ENCODE data around the gene RAMP1. TPM values are rescaled to one million over a fixed set of nuclear protein-coding genes. Genes with fewer than 3 reads are reported as not detected.

The RAMP1 gene
- total and polyA plus RNA-seq, 9 of the 15 experiments (the other 6 are each of a cell fraction or from before 2014, with no cell fraction given), result 0.72 to 0.77 TPM; not detected in 7

DNA sequence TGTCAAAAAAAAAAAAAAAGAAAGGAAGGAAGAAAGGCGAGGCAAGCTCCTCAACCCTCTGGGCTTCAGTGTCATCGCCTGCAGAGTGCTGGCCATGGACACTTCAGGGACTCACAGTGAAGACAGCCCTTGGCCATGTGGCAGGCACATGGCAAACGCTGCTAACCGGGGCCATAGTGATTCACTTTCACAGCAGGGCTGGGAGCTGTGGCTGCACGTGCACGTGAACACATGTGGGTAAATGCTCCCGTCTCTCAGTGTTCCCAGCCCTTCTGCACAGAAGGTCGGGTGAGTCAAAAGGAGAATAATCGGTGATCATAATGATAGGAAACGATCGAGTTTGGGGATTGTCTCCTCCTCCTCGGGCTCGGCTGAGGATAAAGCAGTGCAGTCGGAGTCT, 61.2 kb downstream of the RAMP1 start (continued):
- TF ChIP-seq, protein P1, sequence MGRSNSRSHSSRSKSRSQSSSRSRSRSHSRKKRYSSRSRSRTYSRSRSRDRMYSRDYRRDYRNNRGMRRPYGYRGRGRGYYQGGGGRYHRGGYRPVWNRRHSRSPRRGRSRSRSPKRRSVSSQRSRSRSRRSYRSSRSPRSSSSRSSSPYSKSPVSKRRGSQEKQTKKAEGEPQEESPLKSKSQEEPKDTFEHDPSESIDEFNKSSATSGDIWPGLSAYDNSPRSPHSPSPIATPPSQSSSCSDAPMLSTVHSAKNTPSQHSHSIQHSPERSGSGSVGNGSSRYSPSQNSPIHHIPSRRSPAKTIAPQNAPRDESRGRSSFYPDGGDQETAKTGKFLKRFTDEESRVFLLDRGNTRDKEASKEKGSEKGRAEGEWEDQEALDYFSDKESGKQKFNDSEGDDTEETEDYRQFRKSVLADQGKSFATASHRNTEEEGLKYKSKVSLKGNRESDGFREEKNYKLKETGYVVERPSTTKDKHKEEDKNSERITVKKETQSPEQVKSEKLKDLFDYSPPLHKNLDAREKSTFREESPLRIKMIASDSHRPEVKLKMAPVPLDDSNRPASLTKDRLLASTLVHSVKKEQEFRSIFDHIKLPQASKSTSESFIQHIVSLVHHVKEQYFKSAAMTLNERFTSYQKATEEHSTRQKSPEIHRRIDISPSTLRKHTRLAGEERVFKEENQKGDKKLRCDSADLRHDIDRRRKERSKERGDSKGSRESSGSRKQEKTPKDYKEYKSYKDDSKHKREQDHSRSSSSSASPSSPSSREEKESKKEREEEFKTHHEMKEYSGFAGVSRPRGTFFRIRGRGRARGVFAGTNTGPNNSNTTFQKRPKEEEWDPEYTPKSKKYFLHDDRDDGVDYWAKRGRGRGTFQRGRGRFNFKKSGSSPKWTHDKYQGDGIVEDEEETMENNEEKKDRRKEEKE (IDR thresholded peaks at IDR 0.05; ENCODE audit: borderline replicate concordance in 1 of 2, control insufficient read depth in 1 of 2, low read depth in 2 of 2, low read length in 1 of 2), result no peak
- TF ChIP-seq L3MBTL2 (IDR thresholded peaks at IDR 0.05) (peak; percentile 68), BHLHE40 (IDR thresholded peaks at IDR 0.05; ENCODE audit: low read length) (peak; percentile 47), KLF13 (tag; IDR thresholded peaks at IDR 0.05; ENCODE audit: borderline replicate concordance, low read depth) (no peak), BRD4 (IDR thresholded peaks at IDR 0.05) (no peak), TGIF2 (CRISPR knock-in tag; IDR thresholded peaks at IDR 0.05) (no peak), CREBBP (IDR thresholded peaks at IDR 0.05; ENCODE audit: low read depth, low read length) (no peak), SMARCE1 (IDR thresholded peaks at IDR 0.05) (no peak), MCM7 (IDR thresholded peaks at IDR 0.05) (no peak), BCL6 (CRISPR knock-in tag; IDR thresholded peaks at IDR 0.05) (no peak), MYC (IDR thresholded peaks at IDR 0.05; ENCODE audit: low read depth, low read length) (peak; percentile 50; the same call in 1 of the 2 replicates), MYC (CRISPR knock-in tag; IDR thresholded peaks at IDR 0.05; ENCODE audit: borderline replicate concordance, low read depth) (no peak)
- TF ChIP-seq, protein P2, sequence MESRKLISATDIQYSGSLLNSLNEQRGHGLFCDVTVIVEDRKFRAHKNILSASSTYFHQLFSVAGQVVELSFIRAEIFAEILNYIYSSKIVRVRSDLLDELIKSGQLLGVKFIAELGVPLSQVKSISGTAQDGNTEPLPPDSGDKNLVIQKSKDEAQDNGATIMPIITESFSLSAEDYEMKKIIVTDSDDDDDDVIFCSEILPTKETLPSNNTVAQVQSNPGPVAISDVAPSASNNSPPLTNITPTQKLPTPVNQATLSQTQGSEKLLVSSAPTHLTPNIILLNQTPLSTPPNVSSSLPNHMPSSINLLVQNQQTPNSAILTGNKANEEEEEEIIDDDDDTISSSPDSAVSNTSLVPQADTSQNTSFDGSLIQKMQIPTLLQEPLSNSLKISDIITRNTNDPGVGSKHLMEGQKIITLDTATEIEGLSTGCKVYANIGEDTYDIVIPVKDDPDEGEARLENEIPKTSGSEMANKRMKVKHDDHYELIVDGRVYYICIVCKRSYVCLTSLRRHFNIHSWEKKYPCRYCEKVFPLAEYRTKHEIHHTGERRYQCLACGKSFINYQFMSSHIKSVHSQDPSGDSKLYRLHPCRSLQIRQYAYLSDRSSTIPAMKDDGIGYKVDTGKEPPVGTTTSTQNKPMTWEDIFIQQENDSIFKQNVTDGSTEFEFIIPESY (CRISPR knock-in tag; IDR thresholded peaks at IDR 0.05), result 0 out of 2 replicates have a peak, but pooled peaks have one; percentile 17
- TF ChIP-seq, protein P3, sequence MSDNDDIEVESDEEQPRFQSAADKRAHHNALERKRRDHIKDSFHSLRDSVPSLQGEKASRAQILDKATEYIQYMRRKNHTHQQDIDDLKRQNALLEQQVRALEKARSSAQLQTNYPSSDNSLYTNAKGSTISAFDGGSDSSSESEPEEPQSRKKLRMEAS (CRISPR knock-in tag; IDR thresholded peaks at IDR 0.05), result peak; percentile 86
- TF ChIP-seq, protein P4, sequence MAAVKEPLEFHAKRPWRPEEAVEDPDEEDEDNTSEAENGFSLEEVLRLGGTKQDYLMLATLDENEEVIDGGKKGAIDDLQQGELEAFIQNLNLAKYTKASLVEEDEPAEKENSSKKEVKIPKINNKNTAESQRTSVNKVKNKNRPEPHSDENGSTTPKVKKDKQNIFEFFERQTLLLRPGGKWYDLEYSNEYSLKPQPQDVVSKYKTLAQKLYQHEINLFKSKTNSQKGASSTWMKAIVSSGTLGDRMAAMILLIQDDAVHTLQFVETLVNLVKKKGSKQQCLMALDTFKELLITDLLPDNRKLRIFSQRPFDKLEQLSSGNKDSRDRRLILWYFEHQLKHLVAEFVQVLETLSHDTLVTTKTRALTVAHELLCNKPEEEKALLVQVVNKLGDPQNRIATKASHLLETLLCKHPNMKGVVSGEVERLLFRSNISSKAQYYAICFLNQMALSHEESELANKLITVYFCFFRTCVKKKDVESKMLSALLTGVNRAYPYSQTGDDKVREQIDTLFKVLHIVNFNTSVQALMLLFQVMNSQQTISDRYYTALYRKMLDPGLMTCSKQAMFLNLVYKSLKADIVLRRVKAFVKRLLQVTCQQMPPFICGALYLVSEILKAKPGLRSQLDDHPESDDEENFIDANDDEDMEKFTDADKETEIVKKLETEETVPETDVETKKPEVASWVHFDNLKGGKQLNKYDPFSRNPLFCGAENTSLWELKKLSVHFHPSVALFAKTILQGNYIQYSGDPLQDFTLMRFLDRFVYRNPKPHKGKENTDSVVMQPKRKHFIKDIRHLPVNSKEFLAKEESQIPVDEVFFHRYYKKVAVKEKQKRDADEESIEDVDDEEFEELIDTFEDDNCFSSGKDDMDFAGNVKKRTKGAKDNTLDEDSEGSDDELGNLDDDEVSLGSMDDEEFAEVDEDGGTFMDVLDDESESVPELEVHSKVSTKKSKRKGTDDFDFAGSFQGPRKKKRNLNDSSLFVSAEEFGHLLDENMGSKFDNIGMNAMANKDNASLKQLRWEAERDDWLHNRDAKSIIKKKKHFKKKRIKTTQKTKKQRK (IDR thresholded peaks at IDR 0.05; ENCODE audit: borderline replicate concordance, low read depth, low read length), result no peak
- TF ChIP-seq, protein P5, sequence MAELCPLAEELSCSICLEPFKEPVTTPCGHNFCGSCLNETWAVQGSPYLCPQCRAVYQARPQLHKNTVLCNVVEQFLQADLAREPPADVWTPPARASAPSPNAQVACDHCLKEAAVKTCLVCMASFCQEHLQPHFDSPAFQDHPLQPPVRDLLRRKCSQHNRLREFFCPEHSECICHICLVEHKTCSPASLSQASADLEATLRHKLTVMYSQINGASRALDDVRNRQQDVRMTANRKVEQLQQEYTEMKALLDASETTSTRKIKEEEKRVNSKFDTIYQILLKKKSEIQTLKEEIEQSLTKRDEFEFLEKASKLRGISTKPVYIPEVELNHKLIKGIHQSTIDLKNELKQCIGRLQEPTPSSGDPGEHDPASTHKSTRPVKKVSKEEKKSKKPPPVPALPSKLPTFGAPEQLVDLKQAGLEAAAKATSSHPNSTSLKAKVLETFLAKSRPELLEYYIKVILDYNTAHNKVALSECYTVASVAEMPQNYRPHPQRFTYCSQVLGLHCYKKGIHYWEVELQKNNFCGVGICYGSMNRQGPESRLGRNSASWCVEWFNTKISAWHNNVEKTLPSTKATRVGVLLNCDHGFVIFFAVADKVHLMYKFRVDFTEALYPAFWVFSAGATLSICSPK (IDR thresholded peaks at IDR 0.05; ENCODE audit: borderline replicate concordance), result no peak
